Activated CD4-positive, alpha-beta T cell treated with anti-CD3 and anti-CD28 coated beads, Interleukin-2, Interleukin-4, amounts not matched to agents 100 ng/mL and 50 ng/mL, durations not matched to agents 16 hours and 8 hours (primary cell): ENCODE results near the gene SLC25A10.

Experiments used
- DNase-seq: peaks from one replicate; pipeline ENCODE4 v3.0.0-alpha.2; 2020; ENCODE audit warnings: low spot score

The SLC25A10 gene

DNA sequence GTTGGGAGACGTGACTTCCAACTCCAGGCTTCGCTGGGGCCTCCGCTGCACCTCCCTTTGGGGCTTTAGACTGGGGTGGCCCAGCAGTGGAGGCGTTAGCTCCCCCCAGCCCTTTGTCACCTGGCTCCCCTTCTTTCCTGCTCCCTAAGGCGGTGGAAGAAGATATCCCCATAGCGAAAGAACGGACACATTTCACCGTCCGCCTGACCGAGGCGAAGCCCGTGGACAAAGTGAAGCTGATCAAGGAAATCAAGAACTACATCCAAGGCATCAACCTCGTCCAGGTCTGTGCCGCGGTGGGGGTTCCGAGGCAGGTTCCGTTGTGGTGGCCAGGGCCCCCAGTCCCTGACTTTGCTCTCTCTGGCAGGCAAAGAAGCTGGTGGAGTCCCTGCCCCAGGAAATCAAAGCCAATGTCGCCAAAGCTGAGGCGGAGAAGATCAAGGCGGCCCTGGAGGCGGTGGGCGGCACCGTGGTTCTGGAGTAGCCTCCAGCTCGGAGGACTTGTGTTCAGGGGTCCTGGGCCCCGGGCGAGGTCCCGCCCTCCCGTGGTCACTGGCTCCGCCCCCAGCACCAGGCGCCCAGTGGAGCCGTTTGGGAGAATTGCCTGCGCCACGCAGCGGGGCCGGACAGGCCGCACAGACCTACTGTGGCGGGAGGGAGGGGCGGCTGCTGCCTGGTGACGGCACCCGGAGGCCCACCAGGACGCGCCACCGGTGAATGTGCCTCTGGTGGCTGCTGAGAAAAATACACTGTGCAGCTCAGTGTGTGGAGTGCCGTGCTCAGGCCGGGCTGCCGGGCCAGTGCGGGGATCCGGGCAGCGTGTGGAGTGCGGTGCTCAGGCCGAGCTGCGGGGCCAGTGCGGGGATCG, 5.1 kb upstream of the SLC25A10 start:
- no peak for DNase-seq

DNA sequence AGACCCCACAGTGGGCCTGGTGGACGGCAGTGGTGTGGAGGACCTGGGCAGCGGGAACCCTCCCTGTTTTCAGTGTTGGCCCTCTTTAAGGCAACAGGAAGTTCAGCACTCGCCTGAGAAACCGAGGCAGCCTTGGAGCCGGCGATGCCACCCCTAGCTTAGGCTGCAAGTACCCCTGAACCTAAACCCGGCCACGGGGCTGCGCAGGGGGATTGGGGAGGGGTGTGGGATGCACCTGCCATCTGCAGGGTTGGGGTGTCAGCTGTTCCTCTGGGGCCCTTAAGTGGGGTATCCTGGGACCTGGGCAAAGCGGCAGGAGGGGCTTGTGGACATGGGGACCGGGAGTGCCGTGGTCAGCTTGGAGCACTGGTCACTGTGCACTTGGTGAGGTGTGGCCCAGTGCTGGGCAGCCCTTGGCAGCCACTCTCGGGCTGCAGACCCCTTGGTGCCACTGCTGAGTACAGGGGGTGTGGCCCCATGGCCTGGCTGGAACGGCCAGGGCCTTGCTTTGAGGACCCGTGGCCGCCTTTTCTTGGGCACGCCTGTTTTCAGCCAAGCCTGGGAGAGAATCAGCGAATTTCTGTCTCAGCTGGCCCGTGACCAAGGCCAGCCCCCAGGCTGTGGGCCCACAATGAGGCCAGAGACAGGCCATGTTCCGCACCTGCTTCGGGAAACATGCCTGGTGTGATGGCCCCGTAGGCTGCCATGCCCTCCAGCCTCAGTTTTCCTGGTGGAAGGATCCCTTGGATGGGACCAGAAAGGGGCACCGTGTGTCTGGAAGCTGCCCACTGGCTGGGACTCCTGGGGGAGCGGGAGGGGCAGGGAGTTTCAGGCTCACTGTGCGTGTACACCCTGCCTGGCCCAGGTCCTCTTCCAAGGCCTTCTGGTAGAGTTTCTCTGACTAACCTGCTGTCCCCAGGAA, 4.1 kb upstream of the SLC25A10 start:
- no peak for DNase-seq

GRCh38 chr17:81708739-81709185, 3.3 kb upstream of the SLC25A10 start:
- no peak for DNase-seq

- no peak for DNase-seq
Measured at GRCh38 chr17:81710514-81711308, 1.4 kb upstream of the SLC25A10 start.

- DNase-seq, result no peak
Measured at GRCh38 chr17:81712468-81713003, 452 bp downstream of the SLC25A10 start.

GRCh38 chr17:81713004-81713555, 996 bp downstream of the SLC25A10 start:
- DNase-seq, result no peak

DNA sequence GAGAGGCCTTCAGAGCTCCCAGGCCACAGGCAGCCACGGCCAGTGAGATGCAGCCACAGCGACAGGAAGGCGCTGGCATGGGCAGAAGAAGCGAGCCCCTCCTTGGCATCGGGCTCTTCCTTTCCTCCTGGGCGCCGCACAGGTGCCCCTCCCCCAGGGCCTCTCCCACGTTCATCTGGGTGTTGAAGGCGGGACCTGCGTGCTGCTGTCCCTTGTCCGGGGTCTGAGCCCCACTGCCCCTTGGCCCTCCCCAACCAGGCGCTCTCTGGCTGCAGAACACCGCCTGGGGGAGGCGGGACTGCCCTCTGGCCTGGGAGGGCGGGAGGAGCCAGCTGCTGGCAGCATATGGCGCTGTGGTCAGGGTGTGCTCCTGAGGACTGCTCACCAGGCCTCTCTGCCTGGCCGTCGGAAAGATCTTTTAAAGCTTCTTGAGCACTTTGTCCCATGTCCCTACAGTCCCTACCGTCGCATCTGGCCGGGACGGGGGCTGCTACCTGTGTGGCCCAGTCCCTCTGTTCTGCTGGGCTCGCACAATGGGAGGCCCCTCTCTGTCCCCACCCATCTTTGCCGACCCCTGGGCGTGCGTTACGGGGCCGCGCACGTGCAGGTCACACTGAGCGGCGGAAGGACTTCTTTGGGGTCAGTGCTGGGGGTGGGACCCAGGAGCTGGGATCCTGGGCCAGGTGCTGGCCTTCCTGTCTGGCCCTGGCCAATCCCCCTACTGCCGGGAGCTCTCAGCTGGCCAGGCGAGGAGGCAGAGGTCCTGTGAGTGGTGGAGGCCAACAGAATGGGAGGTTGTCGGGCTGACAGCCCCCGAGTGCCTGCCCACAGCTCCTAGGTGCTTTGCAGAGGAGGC, 1.7 kb downstream of the SLC25A10 start:
- DNase-seq, result no peak

GRCh38 chr17:81714412-81715106, 2.5 kb downstream of the SLC25A10 start:
- DNase-seq, result no peak

DNA sequence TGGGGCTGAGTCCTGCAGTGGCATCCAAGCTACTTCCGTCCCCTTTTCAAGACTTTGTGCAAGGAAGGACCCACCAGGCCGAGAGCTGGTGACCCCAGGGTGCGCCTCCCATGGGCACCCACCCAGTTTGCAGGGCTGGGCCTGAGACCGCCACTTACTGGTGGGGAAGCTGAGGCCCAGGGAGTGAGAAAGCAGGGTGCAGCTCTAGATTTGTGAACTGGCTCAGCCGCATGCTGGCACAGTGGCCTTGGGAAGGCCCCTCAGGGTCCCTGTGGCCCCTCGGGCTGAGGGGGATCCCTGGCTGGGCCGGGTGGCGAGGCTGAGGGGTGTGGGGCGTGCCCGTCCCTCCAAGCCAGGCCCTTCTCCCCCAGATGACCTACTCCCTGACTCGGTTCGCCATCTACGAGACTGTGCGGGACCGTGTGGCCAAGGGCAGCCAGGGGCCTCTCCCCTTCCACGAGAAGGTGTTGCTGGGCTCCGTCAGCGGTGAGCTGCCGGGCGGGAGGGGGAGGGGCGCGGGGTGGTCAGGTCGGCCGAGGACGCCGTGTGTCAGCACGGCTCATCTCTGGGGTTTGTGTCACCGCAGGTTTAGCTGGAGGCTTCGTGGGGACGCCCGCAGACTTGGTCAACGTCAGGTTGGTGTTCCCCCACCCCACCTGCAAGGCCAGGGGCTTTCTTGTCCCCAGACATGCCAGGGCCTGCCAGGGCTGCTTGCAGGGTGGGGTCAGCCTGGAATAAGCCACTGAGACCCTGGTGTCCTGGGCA, 3.2 kb downstream of the SLC25A10 start:
- no peak for DNase-seq

GRCh38 chr17:81715872-81716673, 4.0 kb downstream of the SLC25A10 start:
- no peak for DNase-seq

DNA sequence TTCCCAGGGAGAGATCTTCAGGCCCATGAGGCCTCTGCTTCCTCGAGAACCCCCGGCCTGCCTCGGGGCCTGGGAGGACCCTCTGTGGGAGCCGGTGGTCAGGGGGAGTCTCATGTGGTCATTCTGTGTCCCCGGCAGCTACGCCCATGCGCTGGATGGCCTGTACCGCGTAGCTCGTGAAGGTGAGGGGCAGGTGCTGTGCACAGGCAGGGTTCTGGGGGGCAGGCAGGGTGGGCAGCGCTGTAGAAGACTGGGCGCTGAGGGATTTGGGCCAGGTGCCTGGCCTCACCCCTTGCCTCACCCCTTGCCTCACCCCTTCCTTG, 4.6 kb downstream of the SLC25A10 start:
- no peak for DNase-seq

- DNase-seq, result no peak
Measured at GRCh38 chr17:81717049-81717765, 5.1 kb downstream of the SLC25A10 start.

DNA sequence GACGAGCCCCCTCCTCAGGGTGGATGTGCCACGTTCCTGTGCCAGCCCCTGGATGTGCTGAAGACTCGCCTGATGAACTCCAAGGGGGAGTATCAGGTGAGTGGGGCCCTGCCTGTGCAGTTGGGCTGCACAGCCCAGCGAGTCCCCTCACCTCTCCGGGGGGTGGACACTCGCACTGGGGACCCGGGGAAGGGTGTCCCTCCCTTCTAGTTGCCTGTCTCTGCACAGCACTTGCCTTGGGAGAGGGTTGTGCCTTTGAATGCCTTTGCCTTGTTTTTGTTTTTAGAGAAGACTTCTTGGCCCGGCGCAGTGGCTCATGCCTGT, 5.6 kb downstream of the SLC25A10 start:
- no peak for DNase-seq

- no peak for DNase-seq
Measured at GRCh38 chr17:81719410-81720266, 7.6 kb downstream of the SLC25A10 start.

DNA sequence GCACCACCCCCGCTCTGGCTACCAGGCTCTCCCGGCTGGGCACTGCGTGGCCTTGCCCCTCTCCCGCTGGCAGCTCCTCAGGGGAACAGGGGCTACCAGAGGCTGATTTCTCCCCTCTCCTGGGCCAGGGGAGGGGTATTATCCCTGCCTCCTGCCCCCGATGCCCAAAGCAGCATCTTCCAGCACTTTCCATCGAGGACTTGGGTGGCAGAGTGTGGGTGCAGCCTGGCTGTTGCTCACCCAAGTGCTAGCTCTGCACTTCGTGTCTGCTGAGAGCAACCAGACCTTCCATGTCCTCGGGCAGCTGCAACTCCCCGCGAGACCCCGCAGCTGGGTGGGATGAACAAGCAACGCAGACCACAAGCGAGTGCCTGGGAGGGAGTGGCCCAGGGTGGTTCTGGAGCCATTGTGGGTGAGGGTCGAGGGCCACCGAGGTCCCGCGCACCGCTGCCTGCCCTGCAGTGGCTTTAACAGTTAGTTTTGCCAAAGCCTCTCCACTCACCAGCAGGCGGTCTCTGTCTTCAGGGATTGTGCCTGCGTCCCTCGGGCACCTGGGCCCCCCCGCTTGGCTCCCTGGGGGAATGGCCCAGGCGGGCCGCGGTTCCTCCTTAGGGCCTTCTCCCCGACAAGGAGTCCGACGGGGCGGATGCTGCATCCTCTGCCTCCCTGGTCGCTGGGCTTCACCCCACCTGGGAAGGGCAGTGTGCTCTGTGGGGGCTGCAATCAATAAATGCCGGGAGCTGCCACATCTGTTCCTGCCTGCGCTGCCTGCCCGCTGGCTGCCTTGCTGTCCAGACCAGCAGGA, 8.4 kb downstream of the SLC25A10 start:
- no peak for DNase-seq
